NT2/D1 (cell line): ENCODE data around the gene SLC6A11.

Experiments
- SUZ12 ChIP-seq: IDR thresholded peaks from 2 replicates; pipeline ENCODE4 v1.6.1; 2011; ENCODE audit not compliant: insufficient read length, insufficient read depth; ENCODE audit errors: extremely low read depth
- YY1 ChIP-seq: IDR thresholded peaks from 2 replicates; pipeline ENCODE4 v1.6.1; 2011; ENCODE audit not compliant: insufficient read length, insufficient read depth
- ZNF274 ChIP-seq: IDR thresholded peaks from 2 replicates; pipeline ENCODE4 v1.6.1; 2011; ENCODE audit warnings: mild to moderate bottlenecking, low read depth, low read length

DNA sequence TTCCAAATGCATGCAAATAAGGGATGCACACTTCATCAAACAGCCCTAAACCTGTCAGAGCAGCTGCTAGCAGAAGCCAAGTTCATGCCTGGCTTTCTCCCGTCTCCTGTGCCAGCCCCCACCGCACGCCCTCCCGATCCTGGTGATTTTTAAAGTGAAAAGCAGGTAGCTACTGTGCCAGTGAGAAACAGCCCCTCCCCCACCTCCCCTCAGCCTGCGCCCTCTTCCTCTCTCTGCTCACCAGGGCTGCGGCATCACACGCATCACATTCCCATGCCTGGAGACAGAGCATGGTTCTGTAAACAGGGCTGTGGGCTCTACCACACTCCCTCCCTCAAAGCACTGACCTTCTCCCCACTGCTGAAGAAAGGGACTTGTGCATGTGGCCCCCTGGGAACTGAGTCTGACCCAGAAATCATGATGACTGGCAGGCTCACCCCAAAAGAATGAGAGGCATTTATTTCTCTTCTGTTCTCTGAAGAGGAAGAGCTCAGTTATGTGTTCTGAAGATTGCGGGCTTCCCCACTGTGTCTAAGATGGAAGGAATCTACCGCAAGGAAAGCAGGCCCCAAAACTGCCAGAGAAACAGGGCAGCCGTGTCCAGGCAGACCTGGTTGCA, 162.0 kb downstream of the SLC6A11 start:
- TF ChIP-seq ZNF274 = no peak
- no peak for TF ChIP-seq SUZ12
- TF ChIP-seq YY1 = no peak
